Sigmoid colon (tissue), 7 donors: Measurements from ENCODE around the gene SCEL. TPM values are rescaled to one million over a fixed set of nuclear protein-coding genes. Genes with fewer than 3 reads are reported as not detected.

Experiments used
- DNase-seq: peaks from one replicate; pipeline ENCODE4 v3.0.0-alpha.2; 2019
- H3K27ac ChIP-seq, 4 donors: fragments of 200-600 bp; sonication (generic); one replicate each; pipeline ENCODE4 v1.5.1; 2016 to 2019; ENCODE audit warnings: mild to moderate bottlenecking in 1 of 4
- H3K27me3 ChIP-seq, 3 donors: fragments of 200-600 bp; sonication (generic); one replicate each; pipeline ENCODE4 v1.5.1; 2019; ENCODE audit warnings: mild to moderate bottlenecking in 1 of 3
- H3K36me3 ChIP-seq, 4 donors: fragments of 200-600 bp; sonication (generic); one replicate each; pipeline ENCODE4 v1.5.1; 2016 to 2019
- H3K4me1 ChIP-seq, 4 donors: fragments of 200-600 bp; sonication (generic); one replicate each; pipeline ENCODE4 v1.5.1; 2017 to 2019
- H3K4me3 ChIP-seq, 4 donors: fragments of 200-600 bp; sonication (generic); one replicate each; pipeline ENCODE4 v1.5.1; 2017 to 2019; ENCODE audit warnings: mild to moderate bottlenecking in 2 of 4, moderate library complexity in 1 of 4
- H3K9me3 ChIP-seq, 4 donors: fragments of 200-600 bp in 3 of 4; sonication (generic) in 3 of 4; one replicate each; pipeline versions ENCODE4 v1.5.1 to v1.6.1; 2013 to 2019
- CTCF ChIP-seq, 4 experiments: fragments of 450-650 bp in 3 of 4; fragments of 200-600 bp in 1 of 4; IDR thresholded peaks; one replicate each; pipeline ENCODE4 v1.5.1; 2016 to 2019; ENCODE audit warnings: antibody characterized with exemption in 4 of 4, mild to moderate bottlenecking in 3 of 4, moderate library complexity in 2 of 4
- EP300 ChIP-seq, 4 donors: sonication (generic); formaldehyde crosslinking; IDR thresholded peaks; one replicate each; pipeline ENCODE4 v1.6.1; 2017; ENCODE audit warnings: antibody characterized with exemption in 4 of 4
- POLR2A ChIP-seq, 2 donors: fragments of 450-650 bp; IDR thresholded peaks; one replicate each; pipeline ENCODE4 v1.6.1; 2016; ENCODE audit warnings: antibody characterized with exemption in 2 of 2, mild to moderate bottlenecking in 2 of 2, moderate library complexity in 2 of 2
- POLR2AphosphoS5 ChIP-seq, 4 donors: sonication (generic); formaldehyde crosslinking; IDR thresholded peaks; one replicate each; pipeline ENCODE4 v1.6.1; 2017; ENCODE audit warnings: antibody characterized with exemption in 4 of 4
- WGBS, 2 donors: extraction: QIAGEN DNeasy Blood & Tissue Kit; methylation state at CpG; one replicate each; pipeline ENCODE4 v1.1.7; 2013; 5-methylcytosine and 5-hydroxymethylcytosine counted together
- intact Hi-C: fragments of 100-400 bp; cut with DNase I; formaldehyde crosslinking; loops from one replicate; pipeline ENCODE4 v1.15.1; 2023
- polyA plus RNA-seq, 3 donors: library from polyadenylated mRNA; stranded (reverse); fragments of 200-250 nt; gene quantifications; one replicate each; pipeline ENCODE4 v1.2.3, GENCODE V29; 2013
- total RNA-seq, 4 donors: library from RNA; depleted of rRNA; stranded (reverse); fragments of >200 nt; gene quantifications; one replicate each; pipeline ENCODE4 v1.1.0, GENCODE V29; 2016
- donor health status: healthy with polysubstance abuse.
- donor health status: Bipolar disorder and iron deficiency.
- donor health status: healthy.

SCEL gene
- total and polyA plus RNA-seq, 7 donors, result 0.54 to 2.4 (median 2.1) TPM; not detected in 4

GRCh38 chr13:77537289-77537919 is 1.9 kb downstream of the SCEL start:
- H3K36me3 ChIP-seq, result no peaks in the 10 kb centered on the region
- WGBS, 2 donors, result 59 to 82% methylated on average over 7 of the region's 7 CpGs
- no peak for DNase-seq
- no peak overlapping the region for H3K27ac ChIP-seq
- intact Hi-C loops, result no loop called here
- no peaks in the 10 kb centered on the region for H3K9me3 ChIP-seq
- H3K4me1 ChIP-seq, result no peaks in the 10 kb centered on the region
- H3K27me3 ChIP-seq, result no peaks in the 10 kb centered on the region
- no peak for TF ChIP-seq POLR2A (IDR thresholded peaks at IDR 0.05)
- no peak for TF ChIP-seq CTCF (IDR thresholded peaks at IDR 0.05)
- TF ChIP-seq POLR2AphosphoS5 (IDR thresholded peaks at IDR 0.05), result no peak
- no peak overlapping the region for H3K4me3 ChIP-seq

GRCh38 chr13:77543711-77544110 is 8.2 kb downstream of the SCEL start:
- Histone ChIP-seq H3K9me3 (no peaks in the 10 kb centered on the region), H3K27ac (no peak overlapping the region), H3K4me1 (peaks cover 0 to 14% (median 9%) of the 10 kb centered on the region in 4 donors), H3K4me3 (no peak overlapping the region), H3K36me3 (no peaks in the 10 kb centered on the region), H3K27me3 (no peaks in the 10 kb centered on the region)
- no peak for DNase-seq
- 90 to 91% methylated on average over 8 of the region's 8 CpGs for WGBS, 2 donors
- TF ChIP-seq CTCF (IDR thresholded peaks at IDR 0.05), result no peak
- TF ChIP-seq POLR2A (IDR thresholded peaks at IDR 0.05), result no peak
- TF ChIP-seq EP300 (IDR thresholded peaks at IDR 0.05), result no peak
- TF ChIP-seq POLR2AphosphoS5 (IDR thresholded peaks at IDR 0.05), result no peak
- intact Hi-C loops, result no loop called here

- peak; percentile 73 for DNase-seq
- H3K4me3 ChIP-seq, result no peak overlapping the region
- intact Hi-C loops, result no loop called here
- no peaks in the 10 kb centered on the region for H3K9me3 ChIP-seq
- no peak overlapping the region for H3K27ac ChIP-seq
- TF ChIP-seq EP300 (IDR thresholded peaks at IDR 0.05), result no peak
- no peak for TF ChIP-seq CTCF (IDR thresholded peaks at IDR 0.05)
- no peak for TF ChIP-seq POLR2AphosphoS5 (IDR thresholded peaks at IDR 0.05)
- no peak for TF ChIP-seq POLR2A (IDR thresholded peaks at IDR 0.05)
- H3K27me3 ChIP-seq, result no peaks in the 10 kb centered on the region
- peaks cover 0 to 14% (median 9%) of the 10 kb centered on the region in 4 donors for H3K4me1 ChIP-seq
- no peaks in the 10 kb centered on the region for H3K36me3 ChIP-seq
- WGBS, 2 donors, result 60 to 67% methylated on average over 1 of the region's 1 CpG
Measured at GRCh38 chr13:77544355-77544754, 8.8 kb downstream of the SCEL start.

- Histone ChIP-seq H3K9me3 (no peaks in the 10 kb centered on the region), H3K27me3 (no peaks in the 10 kb centered on the region), H3K4me3 (no peak overlapping the region), H3K27ac (no peak overlapping the region), H3K4me1 (peaks cover 0 to 14% (median 9%) of the 10 kb centered on the region in 4 donors), H3K36me3 (no peaks in the 10 kb centered on the region)
- intact Hi-C loops, result no loop called here
- no peak for TF ChIP-seq POLR2AphosphoS5 (IDR thresholded peaks at IDR 0.05)
- no peak for TF ChIP-seq POLR2A (IDR thresholded peaks at IDR 0.05)
- TF ChIP-seq EP300 (IDR thresholded peaks at IDR 0.05), result no peak
- no peak for TF ChIP-seq CTCF (IDR thresholded peaks at IDR 0.05)
- WGBS, 2 donors, result 62 to 64% methylated on average over 4 of the region's 4 CpGs
- DNase-seq, result no peak
Measured at GRCh38 chr13:77544758-77545338, 9.3 kb downstream of the SCEL start.
